Neural progenitor cell (in vitro differentiated cells): ENCODE results near the gene HOXA13. TPM values are rescaled to one million over a fixed set of nuclear protein-coding genes. Genes with fewer than 3 reads are reported as not detected.

Experiments used
- DNase-seq: peaks from one replicate; pipeline ENCODE4 v3.0.0-alpha.2; 2016; ENCODE audit warnings: low spot score
- H2AFZ ChIP-seq: fragments of 200-600 bp; sonication (generic); replicated peaks from 2 replicates; pipeline ENCODE4 v1.6.1; 2016; ENCODE audit warnings: antibody characterized with exemption
- H3F3A ChIP-seq: fragments of 200-600 bp; sonication (generic); 2 replicates; pipeline ENCODE4 v1.6.1; 2016; ENCODE audit warnings: antibody characterized with exemption, low read depth
- H3K27ac ChIP-seq: fragments of 200-600 bp; sonication (generic); 2 replicates; pipeline ENCODE4 v1.5.1; 2016; ENCODE audit warnings: mild to moderate bottlenecking
- H3K27me3 ChIP-seq: fragments of 200-600 bp; sonication (generic); 2 replicates; pipeline ENCODE4 v1.6.1; 2016; ENCODE audit warnings: mild to moderate bottlenecking, moderate library complexity
- H3K36me3 ChIP-seq: fragments of 200-600 bp; sonication (generic); 2 replicates; pipeline ENCODE4 v1.5.1; 2016
- H3K4me1 ChIP-seq: fragments of 200-600 bp; sonication (generic); 2 replicates; pipeline ENCODE4 v1.6.1; 2016; ENCODE audit warnings: mixed run types
- H3K4me2 ChIP-seq: fragments of 200-600 bp; sonication (generic); 2 replicates; pipeline ENCODE4 v1.6.1; 2016
- H3K4me3 ChIP-seq: fragments of 200-600 bp; sonication (generic); 2 replicates; pipeline ENCODE4 v1.5.1; 2016
- H3K79me2 ChIP-seq: fragments of 200-600 bp; sonication (generic); 2 replicates; pipeline ENCODE4 v1.6.1; 2016; ENCODE audit warnings: low read depth
- H3K9ac ChIP-seq: fragments of 200-600 bp; sonication (generic); 2 replicates; pipeline ENCODE4 v1.6.1; 2016
- H3K9me3 ChIP-seq: fragments of 200-600 bp; sonication (generic); 2 replicates; pipeline ENCODE4 v1.5.1; 2016; ENCODE audit warnings: low read depth
- H4K20me1 ChIP-seq: fragments of 200-600 bp; sonication (generic); 2 replicates; pipeline ENCODE4 v1.6.1; 2016; ENCODE audit warnings: low read depth
- H3K27ac Mint-ChIP-seq: 3 replicates; pipeline ENCODE4 v1.8.0; 2021; ENCODE audit warnings: mixed read lengths
- H3K27me3 Mint-ChIP-seq: 2 replicates; pipeline ENCODE4 v1.8.0; 2022; ENCODE audit warnings: low read depth, mild to moderate bottlenecking, inconsistent platforms, moderate library complexity, mixed read lengths; ENCODE audit not compliant: insufficient read depth
- H3K36me3 Mint-ChIP-seq: 3 replicates; pipeline ENCODE4 v1.8.0; 2021; ENCODE audit warnings: mixed read lengths
- H3K4me1 Mint-ChIP-seq: 3 replicates; pipeline ENCODE4 v1.8.0; 2021; ENCODE audit warnings: mixed read lengths
- H3K4me3 Mint-ChIP-seq: 3 replicates; pipeline ENCODE4 v1.8.0; 2021; ENCODE audit warnings: mild to moderate bottlenecking, moderate library complexity, mixed read lengths
- H3K9me3 Mint-ChIP-seq: 3 replicates; pipeline ENCODE4 v1.8.0; 2020; ENCODE audit warnings: mixed read lengths
- CTCF ChIP-seq: fragments of 200-600 bp; sonication (generic); IDR thresholded peaks from 2 replicates; pipeline ENCODE4 v1.5.1; 2017; ENCODE audit warnings: antibody characterized with exemption, mild to moderate bottlenecking
- EZH2 ChIP-seq: fragments of 200-600 bp; sonication (generic); IDR thresholded peaks from 2 replicates; pipeline ENCODE4 v1.6.1; 2017; ENCODE audit warnings: antibody characterized with exemption, mild to moderate bottlenecking, moderate library complexity
- EZH2phosphoT487 ChIP-seq: fragments of 200-600 bp; sonication (generic); IDR thresholded peaks from 2 replicates; pipeline ENCODE4 v1.6.1; 2017; ENCODE audit warnings: antibody characterized with exemption
- total RNA-seq: library from RNA; depleted of rRNA; stranded (reverse); fragments of >200 nt; gene quantifications from 2 replicates; pipeline ENCODE4 v1.2.3, GENCODE V29; 2015; ENCODE audit warnings: low replicate concordance

The HOXA13 gene
- total RNA-seq, 1 donor from 2014 or later: not detected

- H3K4me3 Mint-ChIP-seq: peak overlapping the region; percentile 43
- H2AFZ ChIP-seq: no peak overlapping the region
Measured at GRCh38 chr7:27148031-27148755, 51.7 kb downstream of the HOXA13 start.

GRCh38 chr7:27147199-27148030 is 52.5 kb downstream of the HOXA13 start, which contains the start of gene HOXA6:
HOXA6 (minus strand) TSS chr7:27147774; CDS start chr7:27147749, 25 bp downstream.
- peaks cover 91% of the 10 kb centered on the region for H3K27me3 Mint-ChIP-seq
- no peaks in the 10 kb centered on the region for H3F3A ChIP-seq
- H3K4me3 Mint-ChIP-seq: peak within 1 kb of the TSS; percentile 43
- peaks cover 29% of the 10 kb centered on the region for H3K9me3 Mint-ChIP-seq
- no peaks in the 10 kb centered on the region for H3K36me3 ChIP-seq
- H3K27ac ChIP-seq: no peak within 1 kb of the TSS
- peaks cover 100% of the 10 kb centered on the region for H3K27me3 ChIP-seq
- H3K4me1 ChIP-seq: peaks cover 7% of the 10 kb centered on the region
- H3K4me2 ChIP-seq: peak within 1 kb of the TSS; percentile 38
- DNase-seq: no peak
- H3K36me3 Mint-ChIP-seq: no peaks in the 10 kb centered on the region
- TF ChIP-seq CTCF (no peak), EZH2 (peak; percentile 88), EZH2phosphoT487 (peak; percentile 71)
- no peak within 1 kb of the TSS for H3K9ac ChIP-seq
- no peak within 1 kb of the TSS for H2AFZ ChIP-seq
- no peaks in the 10 kb centered on the region for H3K79me2 ChIP-seq
- peak within 1 kb of the TSS; percentile 5 for H3K4me3 ChIP-seq
- peaks cover 12% of the 10 kb centered on the region for H3K4me1 Mint-ChIP-seq
- H3K9me3 ChIP-seq: no peaks in the 10 kb centered on the region
- no peak within 1 kb of the TSS for H3K27ac Mint-ChIP-seq
- peaks cover 76% of the 10 kb centered on the region for H4K20me1 ChIP-seq

More at GRCh38 chr7:27148031-27148755, 51.7 kb downstream of the HOXA13 start:
- Mint-ChIP-seq H3K4me1 (peaks cover 8% of the 10 kb centered on the region), H3K36me3 (peaks cover under 1% of the 10 kb centered on the region), H3K27me3 (peaks cover 92% of the 10 kb centered on the region), H3K27ac (no peak overlapping the region), H3K9me3 (peaks cover 27% of the 10 kb centered on the region)
- no peaks in the 10 kb centered on the region for H3F3A ChIP-seq
- H3K27ac ChIP-seq: no peak overlapping the region
- DNase-seq: no peak
- peak overlapping the region; percentile 38 for H3K4me2 ChIP-seq
- H4K20me1 ChIP-seq: peaks cover 76% of the 10 kb centered on the region
- H3K9me3 ChIP-seq: no peaks in the 10 kb centered on the region
- peaks cover 4% of the 10 kb centered on the region for H3K4me1 ChIP-seq
- no peaks in the 10 kb centered on the region for H3K79me2 ChIP-seq
- peaks cover 100% of the 10 kb centered on the region for H3K27me3 ChIP-seq
- H3K4me3 ChIP-seq: peak overlapping the region; percentile 5
- H3K36me3 ChIP-seq: no peaks in the 10 kb centered on the region
- no peak overlapping the region for H3K9ac ChIP-seq
- TF ChIP-seq CTCF (no peak), EZH2phosphoT487 (peak; percentile 82), EZH2 (peak; percentile 86)

- Histone ChIP-seq H3K27ac (no peak overlapping the region), H3K4me3 (no peak overlapping the region), H3K79me2 (no peaks in the 10 kb centered on the region), H3F3A (no peaks in the 10 kb centered on the region), H4K20me1 (peaks cover 76% of the 10 kb centered on the region), H3K9ac (no peak overlapping the region), H3K27me3 (peaks cover 100% of the 10 kb centered on the region), H3K4me2 (no peak overlapping the region), H2AFZ (no peak overlapping the region), H3K9me3 (no peaks in the 10 kb centered on the region), H3K4me1 (peaks cover 7% of the 10 kb centered on the region), H3K36me3 (no peaks in the 10 kb centered on the region)
- peaks cover 12% of the 10 kb centered on the region for H3K4me1 Mint-ChIP-seq
- TF ChIP-seq CTCF (no peak), EZH2phosphoT487 (no peak), EZH2 (no peak)
- H3K27ac Mint-ChIP-seq: no peak overlapping the region
- no peak for DNase-seq
- no peak overlapping the region for H3K4me3 Mint-ChIP-seq
- H3K27me3 Mint-ChIP-seq: peaks cover 91% of the 10 kb centered on the region
- H3K9me3 Mint-ChIP-seq: peaks cover 26% of the 10 kb centered on the region
- H3K36me3 Mint-ChIP-seq: no peaks in the 10 kb centered on the region
Measured at GRCh38 chr7:27146491-27147198, 53.2 kb downstream of the HOXA13 start.
